Tibial artery (tissue), 4 donors: Measurements from ENCODE around the gene SYS1.

ENCODE experiments used
- DNase-seq, 2 donors: peaks; one replicate each; pipeline ENCODE4 v3.0.0-alpha.2; 2019
- H3K27ac ChIP-seq, 2 donors: fragments of 200-600 bp; sonication (generic) in 1 of 2; 1 replicate in 1 of 2; 2 replicates in 1 of 2; pipeline ENCODE4 v1.5.1; 2018 to 2019; ENCODE audit warnings: mild to moderate bottlenecking in 1 of 2
- H3K27me3 ChIP-seq, 2 donors: fragments of 200-600 bp; sonication (generic) in 1 of 2; one replicate each; pipeline versions ENCODE4 v1.5.1 to v1.6.0; 2016 to 2019
- H3K36me3 ChIP-seq, 3 donors: fragments of 200-600 bp; sonication (generic) in 2 of 3; one replicate each; pipeline ENCODE4 v1.5.1; 2016 to 2019; ENCODE audit warnings: mild to moderate bottlenecking in 2 of 3
- H3K4me1 ChIP-seq, 4 donors: fragments of 200-600 bp; sonication (generic) in 2 of 4; 1 replicate in 3 of 4; 2 replicates in 1 of 4; pipeline ENCODE4 v1.5.1; 2016 to 2019
- H3K4me3 ChIP-seq, 2 donors: fragments of 200-600 bp; sonication (generic) in 1 of 2; 1 replicate in 1 of 2; 2 replicates in 1 of 2; pipeline ENCODE4 v1.5.1; 2018 to 2019; ENCODE audit warnings: mild to moderate bottlenecking in 2 of 2
- H3K9me3 ChIP-seq, 3 donors: fragments of 200-600 bp; sonication (generic) in 1 of 3; one replicate each; pipeline ENCODE4 v1.5.1; 2016 to 2019
- CTCF ChIP-seq, 2 experiments: fragments of 200-600 bp in 1 of 2; fragments of 450-650 bp in 1 of 2; IDR thresholded peaks; one replicate each; pipeline ENCODE4 v1.5.1; 2017 to 2019; ENCODE audit warnings: antibody characterized with exemption in 2 of 2, mild to moderate bottlenecking in 1 of 2, moderate library complexity in 1 of 2
- intact Hi-C: fragments of 100-400 bp; cut with DNase I; formaldehyde crosslinking; loops from one replicate; pipeline ENCODE4 v1.15.0; 2023; ENCODE audit warnings: low total_unique reads

Gene SYS1

GRCh38 chr20:45413479-45413878 lies 50.5 kb downstream of the SYS1 start:
- Histone ChIP-seq H3K9me3 (no peaks in the 10 kb centered on the region), H3K27ac (no peak overlapping the region), H3K36me3 (peaks cover 30 to 42% (median 41%) of the 10 kb centered on the region in 3 donors), H3K4me3 (no peak overlapping the region), H3K27me3 (no peaks in the 10 kb centered on the region), H3K4me1 (peaks cover 0 to 57% (median 36%) of the 10 kb centered on the region in 4 donors)
- no peak for DNase-seq
- TF ChIP-seq CTCF (IDR thresholded peaks at IDR 0.05), result no peak
- intact Hi-C loops, result no loop called here

DNA sequence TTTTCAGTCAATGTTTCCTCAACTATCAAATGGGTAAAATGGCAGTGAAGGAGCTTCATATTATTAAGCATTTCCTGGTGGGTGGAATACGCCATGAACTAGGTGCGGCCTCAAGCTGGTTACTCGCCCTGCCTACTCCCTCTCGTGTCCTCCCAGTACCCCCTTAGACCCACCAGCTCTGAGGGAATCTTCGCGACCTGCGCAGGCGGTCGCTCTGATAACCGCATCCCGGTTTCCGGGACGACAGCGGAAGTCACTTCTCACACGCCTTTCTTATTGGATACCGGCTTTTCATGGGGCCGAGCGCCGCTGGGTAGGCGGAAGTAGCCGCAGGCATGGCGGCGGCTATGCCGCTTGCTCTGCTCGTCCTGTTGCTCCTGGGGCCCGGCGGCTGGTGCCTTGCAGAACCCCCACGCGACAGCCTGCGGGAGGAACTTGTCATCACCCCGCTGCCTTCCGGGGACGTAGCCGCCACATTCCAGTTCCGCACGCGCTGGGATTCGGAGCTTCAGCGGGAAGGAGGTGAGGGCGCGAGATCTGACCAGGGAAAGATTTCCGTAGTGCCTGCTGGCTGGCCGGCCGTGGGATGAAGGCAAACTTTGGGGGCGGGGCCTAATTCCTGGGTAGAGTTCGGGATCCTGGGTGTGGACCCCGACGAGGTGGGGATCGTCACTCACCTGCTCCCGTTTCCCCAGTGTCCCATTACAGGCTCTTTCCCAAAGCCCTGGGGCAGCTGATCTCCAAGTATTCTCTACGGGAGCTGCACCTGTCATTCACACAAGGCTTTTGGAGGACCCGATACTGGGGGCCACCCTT lies 53.1 kb downstream of the SYS1 start, which contains the start of gene PIGT:
Gene PIGT (plus strand): TSS at position 320 of the 816 bp plus-strand sequence. CDS start 16 bp downstream, at position 336.
- H3K36me3 ChIP-seq, result peaks cover 21 to 48% (median 37%) of the 10 kb centered on the region in 3 donors
- peak; percentile 89 to 92 for DNase-seq
- H3K27me3 ChIP-seq, result no peaks in the 10 kb centered on the region
- intact Hi-C loops, result no loop called here
- TF ChIP-seq CTCF (IDR thresholded peaks at IDR 0.05), result no peak
- H3K4me1 ChIP-seq, result peaks cover 0 to 42% (median 30%) of the 10 kb centered on the region in 4 donors
- peak within 1 kb of the TSS; percentile 77 to 84 for H3K27ac ChIP-seq
- H3K9me3 ChIP-seq, result no peaks in the 10 kb centered on the region
- H3K4me3 ChIP-seq, result peak within 1 kb of the TSS; percentile 69 to 96

DNA sequence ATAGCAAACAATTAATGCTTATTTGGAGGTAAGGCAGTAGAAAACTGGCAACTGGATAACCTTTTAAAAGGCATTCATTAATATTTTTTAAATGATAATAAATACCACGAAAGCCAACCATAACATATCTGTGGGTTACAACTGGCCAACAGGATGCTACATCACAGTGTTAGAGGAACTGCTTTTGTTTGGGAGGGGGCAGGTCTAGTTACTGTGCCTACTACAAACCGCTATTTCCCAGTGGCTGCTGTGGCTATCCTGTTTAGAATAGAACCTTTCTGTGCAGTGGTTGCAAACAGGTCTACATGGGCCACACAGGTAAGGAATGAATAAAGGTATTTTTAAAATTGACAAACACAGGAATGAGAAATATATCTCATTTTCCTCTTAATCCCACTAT lies 54.0 kb downstream of the SYS1 start:
- peak overlapping the region in 1 of 2 donors; percentile 77 for H3K27ac ChIP-seq
- peaks cover 20 to 48% (median 37%) of the 10 kb centered on the region in 3 donors for H3K36me3 ChIP-seq
- H3K4me3 ChIP-seq, result peak overlapping the region; percentile 69 to 96
- no peak for TF ChIP-seq CTCF (IDR thresholded peaks at IDR 0.05)
- no peaks in the 10 kb centered on the region for H3K9me3 ChIP-seq
- peaks cover 0 to 35% (median 28%) of the 10 kb centered on the region in 4 donors for H3K4me1 ChIP-seq
- no peak for DNase-seq
- no peaks in the 10 kb centered on the region for H3K27me3 ChIP-seq
- intact Hi-C loops, result no loop called here
